ENCODE results near the gene TTC33.
"Not testable (repeated sequence)": the region's sequence is repeated elsewhere in the genome, so short reads cannot be mapped to it uniquely, and the experiment has no call there.

- TF ChIP-seq CTCF, EZH2, EZH2phosphoT487 (IDR thresholded peaks at IDR 0.05): not testable (repeated sequence)
These were observed 33.3 kb downstream of the TTC33 start for GRCh38 chr5:40722497-40722911.
